ENCODE measurements around the gene HDDC2.

GRCh38 chr6:125231133-125231532 lies 70.6 kb downstream of the HDDC2 start:
- TF ChIP-seq CTCF (IDR thresholded peaks at IDR 0.05) (no peak), POLR2A (IDR thresholded peaks at IDR 0.05) (no peak)
